Thyroid gland (tissue), 4 donors: ENCODE measurements around the gene SFSWAP.
"Not testable (repeated sequence)": the region's sequence is repeated elsewhere in the genome, so short reads cannot be mapped to it uniquely, and the experiment has no call there.

ENCODE experiments used
- POLR2A ChIP-seq, 2 donors: fragments of 450-650 bp; IDR thresholded peaks; one replicate each; pipeline ENCODE4 v1.6.1; 2017; ENCODE audit warnings: antibody characterized with exemption in 2 of 2, mild to moderate bottlenecking in 2 of 2, moderate library complexity in 1 of 2
- TF ChIP-seq, protein P1 (sequence below), 6 experiments: fragments of 200-600 bp in 3 of 6; fragments of 450-650 bp in 3 of 6; sonication (generic) in 3 of 6; IDR thresholded peaks; one replicate each; pipeline ENCODE4 v1.5.1; 2016 to 2019; ENCODE audit warnings: antibody characterized with exemption in 6 of 6, mild to moderate bottlenecking in 2 of 6, inconsistent platforms in 1 of 6, moderate library complexity in 1 of 6

DNA sequence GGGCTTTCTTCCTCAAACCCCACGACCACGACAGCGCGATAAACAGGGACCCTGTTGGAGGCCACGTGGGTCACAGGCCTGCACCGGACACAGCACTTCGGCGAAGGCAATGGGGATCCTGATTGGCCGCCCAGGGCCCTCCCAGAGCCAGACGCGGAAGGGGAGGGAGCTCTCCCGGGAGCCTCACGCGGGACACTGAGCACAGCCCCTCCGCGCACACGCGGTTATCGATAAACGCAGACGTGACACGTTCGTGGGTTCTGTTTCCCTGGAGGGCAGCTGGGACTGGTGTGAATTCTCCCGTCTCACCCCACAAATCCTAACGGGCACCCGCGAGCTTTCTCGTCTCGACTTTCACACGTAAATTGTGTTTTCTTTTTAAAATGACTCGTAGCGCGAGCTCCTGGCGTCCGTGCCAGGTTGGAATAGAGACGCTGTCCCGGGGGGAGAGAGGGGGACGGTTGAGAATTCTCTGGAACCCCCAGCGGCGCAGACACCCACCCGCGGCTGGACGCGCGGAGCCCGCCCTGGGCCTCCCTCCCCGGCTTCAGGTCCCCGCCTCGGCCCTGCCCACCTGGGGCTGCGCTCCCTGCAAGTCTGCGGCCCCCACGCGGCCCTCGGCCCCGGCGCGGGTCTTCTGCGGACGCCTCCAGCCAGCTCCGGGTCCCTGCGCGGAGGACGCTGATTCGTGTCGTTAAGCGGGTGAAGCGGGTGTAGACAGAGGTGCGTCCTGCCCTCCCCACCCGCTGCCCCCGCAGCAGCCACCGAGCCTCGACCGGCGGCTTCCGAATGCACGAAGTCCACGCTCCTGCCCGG, 49.5 kb upstream of the SFSWAP start:
- TF ChIP-seq, protein P1, sequence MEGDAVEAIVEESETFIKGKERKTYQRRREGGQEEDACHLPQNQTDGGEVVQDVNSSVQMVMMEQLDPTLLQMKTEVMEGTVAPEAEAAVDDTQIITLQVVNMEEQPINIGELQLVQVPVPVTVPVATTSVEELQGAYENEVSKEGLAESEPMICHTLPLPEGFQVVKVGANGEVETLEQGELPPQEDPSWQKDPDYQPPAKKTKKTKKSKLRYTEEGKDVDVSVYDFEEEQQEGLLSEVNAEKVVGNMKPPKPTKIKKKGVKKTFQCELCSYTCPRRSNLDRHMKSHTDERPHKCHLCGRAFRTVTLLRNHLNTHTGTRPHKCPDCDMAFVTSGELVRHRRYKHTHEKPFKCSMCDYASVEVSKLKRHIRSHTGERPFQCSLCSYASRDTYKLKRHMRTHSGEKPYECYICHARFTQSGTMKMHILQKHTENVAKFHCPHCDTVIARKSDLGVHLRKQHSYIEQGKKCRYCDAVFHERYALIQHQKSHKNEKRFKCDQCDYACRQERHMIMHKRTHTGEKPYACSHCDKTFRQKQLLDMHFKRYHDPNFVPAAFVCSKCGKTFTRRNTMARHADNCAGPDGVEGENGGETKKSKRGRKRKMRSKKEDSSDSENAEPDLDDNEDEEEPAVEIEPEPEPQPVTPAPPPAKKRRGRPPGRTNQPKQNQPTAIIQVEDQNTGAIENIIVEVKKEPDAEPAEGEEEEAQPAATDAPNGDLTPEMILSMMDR (IDR thresholded peaks at IDR 0.05) = not testable (repeated sequence)
- TF ChIP-seq POLR2A (IDR thresholded peaks at IDR 0.05) = not testable (repeated sequence)
